ENCODE data around the gene ATG10. TPM values are rescaled to one million over a fixed set of nuclear protein-coding genes. Genes with fewer than 3 reads are reported as not detected.

Gene ATG10
- total and polyA plus RNA-seq, 9 donors, result 2.6 to 7.8 (median 4.6) TPM

DNA sequence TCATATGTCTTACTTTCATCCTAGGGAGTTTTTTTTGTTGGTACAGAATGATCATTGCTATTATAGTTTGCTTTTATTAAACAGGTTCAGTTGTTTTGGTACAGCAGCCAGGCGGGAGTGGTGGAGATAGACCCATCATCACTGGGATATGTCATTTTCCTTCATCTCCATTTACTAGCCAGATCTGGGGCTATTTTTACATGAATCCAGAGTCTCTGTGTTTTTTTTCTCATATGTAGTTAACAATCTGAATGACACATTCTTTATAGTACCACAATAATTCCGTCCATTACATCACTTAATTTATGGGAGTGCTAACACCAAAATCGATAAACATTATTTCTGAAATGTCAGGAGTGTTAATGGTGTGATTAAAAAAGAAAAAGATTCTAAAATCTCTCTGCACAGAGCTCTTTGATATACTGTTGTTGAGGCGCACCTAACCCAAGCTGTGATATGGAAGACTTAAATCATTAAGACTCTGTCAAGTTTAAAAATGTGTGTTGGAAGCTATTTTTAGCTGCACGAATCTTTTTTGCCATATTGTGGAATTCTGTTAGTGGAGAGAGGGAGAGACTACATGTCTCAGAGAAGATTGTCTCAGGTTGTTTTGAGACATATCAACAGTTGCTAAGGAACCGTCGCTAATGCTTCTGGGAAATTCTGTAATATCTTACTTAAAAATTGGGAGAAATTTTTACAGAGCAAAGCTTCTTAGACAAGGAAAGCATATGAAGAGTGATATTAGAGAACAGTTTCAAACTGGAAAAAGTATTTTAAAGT, 246.7 kb downstream of the ATG10 start:
- TF ChIP-seq EP300 (IDR thresholded peaks at IDR 0.05) (no peak), CTCF (IDR thresholded peaks at IDR 0.05) (no peak), POLR2A (IDR thresholded peaks at IDR 0.05) (no peak)
- WGBS, 3 donors, result 37 to 46% (median 45%) methylated on average over 7 of the region's 7 CpGs
- no peak overlapping the region for H3K4me3 ChIP-seq
- H3K9me3 ChIP-seq, result no peaks in the 10 kb centered on the region
- H3K27me3 ChIP-seq, result no peaks in the 10 kb centered on the region
- no peaks in the 10 kb centered on the region for H3K36me3 ChIP-seq
- H3K27ac ChIP-seq, result no peak overlapping the region
- no peak for DNase-seq
- intact Hi-C loops (cut with DNase I), result no loop called here
- no peaks in the 10 kb centered on the region for H3K4me1 ChIP-seq (ENCODE audit: insufficient read depth)

DNA sequence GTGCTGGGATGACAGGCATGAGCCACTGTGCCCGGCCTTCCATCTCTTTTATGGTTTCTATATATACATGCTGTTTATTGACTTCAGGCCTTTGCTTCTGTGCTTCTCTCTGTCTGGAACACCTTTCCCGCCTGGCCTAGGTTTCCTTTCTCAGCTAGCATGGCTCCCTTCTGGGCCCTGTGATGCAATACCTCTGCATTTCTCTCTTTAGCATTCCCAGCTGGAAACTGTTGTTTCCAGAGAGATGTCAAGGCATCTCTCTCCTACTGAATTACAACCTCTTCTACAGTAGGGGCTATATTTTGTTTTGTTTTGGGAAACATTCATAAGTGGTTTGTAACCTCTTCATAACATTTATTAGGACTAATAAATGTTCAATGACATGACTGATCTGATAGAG, 249.2 kb downstream of the ATG10 start:
- DNase-seq, result no peak
- intact Hi-C loops (cut with DNase I), result no loop called here
- Histone ChIP-seq H3K36me3 (no peaks in the 10 kb centered on the region), H3K4me1 (ENCODE audit: insufficient read depth) (peaks cover 3% of the 10 kb centered on the region), H3K9me3 (no peaks in the 10 kb centered on the region), H3K27me3 (no peaks in the 10 kb centered on the region), H3K27ac (no peak overlapping the region), H3K4me3 (no peak overlapping the region)
- no peak for TF ChIP-seq EP300 (IDR thresholded peaks at IDR 0.05)
- TF ChIP-seq CTCF (IDR thresholded peaks at IDR 0.05), result no peak
- no peak for TF ChIP-seq POLR2A (IDR thresholded peaks at IDR 0.05)
- 95 to 98% (median 96%) methylated on average over 2 of the region's 2 CpGs for WGBS, 3 donors

DNA sequence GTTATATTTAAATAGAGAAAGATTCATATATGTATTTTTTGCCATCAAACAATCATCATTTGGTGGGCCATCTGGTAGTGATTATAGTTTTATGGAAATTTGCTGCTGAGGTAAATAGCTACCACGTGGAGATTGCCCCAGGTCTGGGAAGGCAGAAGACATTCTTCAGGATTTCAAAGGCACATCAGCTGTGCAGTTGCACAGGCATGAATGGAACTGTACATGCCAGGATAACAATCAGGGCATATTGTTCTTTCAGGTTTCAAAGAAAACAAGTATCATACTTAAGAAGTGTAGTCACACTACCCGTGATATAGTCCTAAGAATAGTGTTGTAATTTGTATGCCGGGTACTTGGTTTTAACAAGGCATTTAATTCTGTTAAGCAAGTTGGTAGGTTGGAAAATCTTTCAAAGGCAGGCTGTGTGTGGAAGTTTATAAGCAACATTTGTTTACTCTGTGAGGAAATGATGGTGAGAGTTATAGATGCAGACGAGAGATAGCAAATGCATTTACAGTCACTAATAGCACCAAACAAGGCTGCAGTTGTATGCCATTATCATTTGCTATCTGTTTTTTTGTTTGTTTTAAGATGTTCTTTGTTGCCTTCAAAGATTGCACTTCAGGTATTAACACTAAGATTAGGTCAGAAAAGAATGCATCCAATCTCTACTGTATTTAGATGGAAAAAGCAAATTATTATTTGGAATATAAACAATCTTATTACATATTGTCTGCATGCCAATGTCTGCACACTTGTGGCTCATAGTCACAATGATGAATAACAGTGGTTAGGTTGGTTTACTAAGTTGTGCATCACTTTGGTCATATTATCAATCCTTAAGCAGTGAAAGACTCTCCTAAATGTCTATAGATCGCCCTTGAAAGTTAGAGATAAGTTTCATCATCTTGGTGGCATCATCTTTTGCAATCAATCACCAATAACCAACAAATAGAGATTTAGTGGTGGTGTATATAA, 251.1 kb downstream of the ATG10 start:
- no peak overlapping the region for H3K4me3 ChIP-seq
- intact Hi-C loops (cut with DNase I), result no loop called here

More for the DNA sequence above, 251.1 kb downstream of the ATG10 start:
- no peak for TF ChIP-seq EP300 (IDR thresholded peaks at IDR 0.05)
- no peak for TF ChIP-seq CTCF (IDR thresholded peaks at IDR 0.05)
- TF ChIP-seq POLR2A (IDR thresholded peaks at IDR 0.05), result no peak
- H3K27ac ChIP-seq, result no peak overlapping the region
- no peaks in the 10 kb centered on the region for H3K36me3 ChIP-seq
- no peaks in the 10 kb centered on the region for H3K27me3 ChIP-seq
- no peaks in the 10 kb centered on the region for H3K9me3 ChIP-seq
- DNase-seq, result no peak
- 78 to 86% (median 85%) methylated on average over 5 of the region's 5 CpGs for WGBS, 3 donors
- peaks cover 3% of the 10 kb centered on the region for H3K4me1 ChIP-seq (ENCODE audit: insufficient read depth)
